ENCODE data around the gene KRT85. TPM values are rescaled to one million over a fixed set of nuclear protein-coding genes. Genes with fewer than 3 reads are reported as not detected.

The KRT85 gene
- total RNA-seq, 2 experiments from 2014 or later = not detected

DNA sequence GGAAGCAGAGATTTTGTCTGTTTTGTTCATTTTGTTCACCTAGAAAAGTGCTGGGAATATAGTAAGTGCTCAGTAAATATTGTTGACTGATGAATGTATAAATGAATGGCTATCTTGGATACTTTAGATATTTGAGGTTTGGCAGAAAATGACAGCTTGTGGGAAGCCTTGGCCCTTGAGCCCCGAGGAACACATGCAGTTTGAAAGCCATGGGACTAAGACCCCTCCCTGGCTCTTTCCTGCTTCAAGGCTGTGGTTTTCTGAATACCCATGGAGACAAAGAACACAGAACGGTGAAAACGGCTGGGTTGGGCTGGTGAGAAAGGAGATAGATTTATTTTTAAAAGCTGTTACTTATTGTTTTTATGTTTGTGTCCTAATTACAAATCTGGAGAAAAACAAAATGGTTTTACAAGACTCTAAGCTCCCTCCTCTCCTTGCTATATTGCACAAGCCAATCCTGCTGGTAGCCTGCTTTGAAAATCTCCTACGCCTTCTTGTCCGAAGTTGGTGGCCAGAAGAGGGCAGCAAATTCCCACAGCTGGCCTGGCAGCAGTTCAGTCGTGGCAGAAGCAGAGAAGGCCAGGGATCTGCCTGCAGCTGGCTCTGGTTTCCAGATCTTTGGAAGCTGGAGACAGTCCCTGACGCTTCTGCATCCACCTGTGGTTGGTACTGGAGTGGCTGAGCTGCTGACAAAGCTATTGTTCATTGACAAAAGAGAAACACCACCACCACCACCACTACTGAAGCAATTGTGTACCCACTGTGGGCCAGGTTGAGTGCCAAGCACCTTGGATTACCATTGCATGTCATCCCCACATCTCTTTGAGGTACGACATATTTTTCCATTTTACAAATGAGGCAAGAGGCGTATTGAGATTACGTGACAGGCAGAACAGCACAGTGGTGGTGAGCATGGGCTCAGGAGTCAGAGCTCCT, 5.2 kb upstream of the KRT85 start:
- no peak overlapping the region for H3K27ac Mint-ChIP-seq
- H3K27me3 Mint-ChIP-seq (ENCODE audit: low read depth) = no peaks in the 10 kb centered on the region
- no peaks in the 10 kb centered on the region for H3K36me3 Mint-ChIP-seq (ENCODE audit: low read depth)
- no peak overlapping the region for H3K4me3 Mint-ChIP-seq
- intact Hi-C loops (cut with micrococcal nuclease) = loop anchor here (2.0 to 10.0 kb wide), 6 partner anchors 132 to 602 kb away; no protein-coding TSS in a partner anchor
- H3K9me3 Mint-ChIP-seq = no peaks in the 10 kb centered on the region
- no peaks in the 10 kb centered on the region for H3K4me1 Mint-ChIP-seq (ENCODE audit: low read depth)
- peak; percentile 77 for DNase-seq
- CTCF ChIA-PET = interaction anchor here (0.6 to 4.0 kb wide), 24 partner anchors 8 to 608 kb away, joined by 3 to 29 read pairs (median 4); partner anchors contain the start of gene KRT84

DNA sequence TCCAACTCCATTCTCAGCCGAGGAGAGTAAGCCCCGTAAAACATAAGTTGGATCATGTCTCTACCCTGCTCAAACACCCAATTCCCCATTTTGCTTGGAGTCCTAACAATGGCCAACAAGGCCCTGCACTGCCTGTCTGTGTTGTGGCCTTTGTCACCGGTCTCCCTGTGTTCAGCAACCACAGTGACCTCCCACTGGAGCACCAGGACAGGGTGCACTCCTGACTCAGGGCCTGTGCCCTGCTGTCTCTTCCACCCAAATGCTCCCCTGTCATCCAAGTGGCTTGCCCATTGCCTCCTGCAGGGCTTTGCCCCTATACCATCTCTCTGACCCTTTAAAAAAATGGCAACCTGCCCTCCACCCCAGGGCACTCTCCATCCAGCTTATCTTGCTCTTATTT, 4.4 kb upstream of the KRT85 start:
- CTCF ChIA-PET = interaction anchor here (1.0 to 4.0 kb wide), 7 partner anchors 8 to 508 kb away, joined by 3 to 29 read pairs (median 4); no protein-coding TSS in a partner anchor
- DNase-seq = no peak
- H3K36me3 Mint-ChIP-seq (ENCODE audit: low read depth) = no peaks in the 10 kb centered on the region
- H3K9me3 Mint-ChIP-seq = no peaks in the 10 kb centered on the region
- no peaks in the 10 kb centered on the region for H3K4me1 Mint-ChIP-seq (ENCODE audit: low read depth)
- H3K27ac Mint-ChIP-seq = no peak overlapping the region
- H3K27me3 Mint-ChIP-seq (ENCODE audit: low read depth) = no peaks in the 10 kb centered on the region
- intact Hi-C loops (cut with micrococcal nuclease) = loop anchor here (2.0 to 10.0 kb wide), 6 partner anchors 133 to 603 kb away; no protein-coding TSS in a partner anchor
- no peak overlapping the region for H3K4me3 Mint-ChIP-seq

DNA sequence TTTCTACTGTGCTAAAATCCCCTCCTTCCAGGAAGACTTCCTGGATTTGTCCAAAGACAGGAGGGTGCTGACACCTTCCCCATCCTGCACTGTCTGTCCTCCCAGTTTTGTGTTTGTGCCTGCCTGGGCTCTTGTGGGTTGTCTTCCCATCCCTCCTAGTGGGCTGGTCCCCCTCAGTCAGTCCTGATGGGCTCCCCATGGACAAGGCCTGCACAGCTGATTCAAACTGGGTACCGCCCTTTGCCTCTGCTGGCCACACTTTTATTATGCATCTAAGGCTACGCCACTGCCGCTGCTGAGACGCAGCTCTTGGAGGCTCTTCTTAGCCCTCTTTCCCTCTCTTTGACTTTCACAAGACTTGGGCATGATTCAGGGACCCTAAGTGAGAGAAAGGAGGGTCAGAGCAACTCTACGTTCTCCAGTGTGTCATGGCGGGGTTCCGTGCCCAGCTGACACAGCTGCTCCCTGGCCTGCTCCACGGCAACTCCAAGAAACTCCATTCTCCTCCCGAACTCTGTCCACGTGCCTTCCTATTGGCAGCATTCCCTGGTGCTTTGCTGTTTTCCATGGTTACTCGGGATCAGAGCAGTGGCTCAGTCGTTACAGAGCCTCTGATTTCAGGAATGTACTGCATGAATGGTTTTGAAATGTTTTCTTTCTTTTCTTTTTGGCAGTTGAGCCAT, 3.8 kb upstream of the KRT85 start:
- no peak for DNase-seq
- H3K4me1 Mint-ChIP-seq (ENCODE audit: low read depth) = no peaks in the 10 kb centered on the region
- CTCF ChIA-PET = interaction anchor here (0.6 to 1.7 kb wide), 3 partner anchors 7 to 510 kb away, joined by 3 to 6 read pairs (median 4); no protein-coding TSS in a partner anchor
- no peaks in the 10 kb centered on the region for H3K36me3 Mint-ChIP-seq (ENCODE audit: low read depth)
- no peak overlapping the region for H3K27ac Mint-ChIP-seq
- intact Hi-C loops (cut with micrococcal nuclease) = loop anchor here (5.0 to 10.0 kb wide), 4 partner anchors 134 to 604 kb away; no protein-coding TSS in a partner anchor
- H3K27me3 Mint-ChIP-seq (ENCODE audit: low read depth) = no peaks in the 10 kb centered on the region
- H3K4me3 Mint-ChIP-seq = no peak overlapping the region
- H3K9me3 Mint-ChIP-seq = no peaks in the 10 kb centered on the region

DNA sequence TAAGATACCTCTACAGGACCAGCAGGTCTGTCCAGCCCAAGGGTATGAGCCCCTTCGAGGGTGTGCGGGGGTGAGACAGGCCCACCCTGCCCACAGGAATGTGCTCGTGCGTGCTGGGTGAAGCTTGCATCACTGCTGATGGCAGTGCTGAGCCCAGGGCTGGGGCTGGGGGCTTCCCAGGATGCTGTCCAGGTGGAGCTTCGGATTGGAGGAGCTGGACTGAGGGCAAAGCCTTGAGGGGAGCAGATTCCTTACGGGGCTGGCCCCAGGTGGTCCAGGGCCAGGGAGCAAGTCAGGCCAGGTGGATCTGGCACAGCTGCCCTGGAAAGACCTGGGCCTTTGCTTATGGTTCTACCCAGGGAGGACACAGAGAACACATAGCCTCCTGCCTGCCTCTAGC, 2.5 kb upstream of the KRT85 start:
- DNase-seq = no peak
- Mint-ChIP-seq H3K4me3 (no peak overlapping the region), H3K27ac (no peak overlapping the region), H3K9me3 (no peaks in the 10 kb centered on the region), H3K27me3 (ENCODE audit: low read depth) (no peaks in the 10 kb centered on the region), H3K36me3 (ENCODE audit: low read depth) (no peaks in the 10 kb centered on the region), H3K4me1 (ENCODE audit: low read depth) (no peaks in the 10 kb centered on the region)
- intact Hi-C loops (cut with micrococcal nuclease) = loop anchor here (5.0 to 10.0 kb wide), 4 partner anchors 135 to 605 kb away; no protein-coding TSS in a partner anchor
- CTCF ChIA-PET = interaction anchor here (0.9 to 1.0 kb wide), 2 partner anchors 12 to 515 kb away, joined by 4 to 5 read pairs; no protein-coding TSS in a partner anchor

DNA sequence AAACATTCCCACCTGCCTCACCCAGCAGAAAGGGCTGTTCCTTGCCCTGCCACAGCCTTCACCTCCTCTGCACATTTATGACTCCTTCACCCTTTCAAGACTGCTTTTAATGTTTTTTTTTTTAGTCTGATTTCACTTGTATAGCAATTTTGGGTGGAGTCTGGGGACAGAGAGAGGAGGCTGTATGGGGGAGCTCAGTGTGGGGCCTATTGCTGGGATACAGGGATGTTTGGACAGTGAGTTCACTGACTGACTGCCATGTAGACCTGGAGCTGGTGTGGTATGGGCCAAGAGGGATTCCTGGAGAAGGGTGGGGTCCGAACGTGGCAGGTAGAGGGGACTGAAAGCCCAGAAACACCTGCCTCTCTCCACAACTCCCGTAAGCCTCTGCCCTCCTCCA, 1.9 kb upstream of the KRT85 start:
- CTCF ChIA-PET = interaction anchor here (0.5 to 0.9 kb wide), 2 partner anchors 100 to 503 kb away, joined by 3 read pairs; no protein-coding TSS in a partner anchor
- H3K36me3 Mint-ChIP-seq (ENCODE audit: low read depth) = no peaks in the 10 kb centered on the region
- H3K4me1 Mint-ChIP-seq (ENCODE audit: low read depth) = no peaks in the 10 kb centered on the region
- no peak overlapping the region for H3K4me3 Mint-ChIP-seq
- H3K27me3 Mint-ChIP-seq (ENCODE audit: low read depth) = no peaks in the 10 kb centered on the region
- intact Hi-C loops (cut with micrococcal nuclease) = no loop called here
- H3K9me3 Mint-ChIP-seq = no peaks in the 10 kb centered on the region
- no peak overlapping the region for H3K27ac Mint-ChIP-seq
- DNase-seq = no peak

DNA sequence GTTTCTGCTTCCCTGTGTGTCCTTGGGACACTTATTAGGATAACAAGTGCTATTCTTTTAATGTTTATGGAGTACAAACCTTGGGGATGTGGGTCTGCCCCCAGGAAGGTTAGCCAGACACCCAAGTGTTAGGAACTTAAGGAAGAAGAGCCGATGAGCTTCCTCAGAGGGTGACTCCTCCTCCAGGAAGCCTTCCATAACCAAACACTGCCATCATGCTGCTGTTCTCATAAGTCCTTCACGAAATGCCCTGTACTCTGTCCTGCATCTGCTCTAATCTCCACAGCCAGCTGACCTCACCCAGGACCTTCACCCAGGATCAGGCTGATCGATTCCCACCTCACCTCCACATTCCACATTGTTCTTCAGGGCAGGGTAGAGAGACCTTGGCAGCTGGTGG, 1.2 kb upstream of the KRT85 start:
- CTCF ChIA-PET = interaction anchor here (0.6 to 0.9 kb wide), 3 partner anchors 101 to 528 kb away, joined by 3 read pairs; no protein-coding TSS in a partner anchor

DNA sequence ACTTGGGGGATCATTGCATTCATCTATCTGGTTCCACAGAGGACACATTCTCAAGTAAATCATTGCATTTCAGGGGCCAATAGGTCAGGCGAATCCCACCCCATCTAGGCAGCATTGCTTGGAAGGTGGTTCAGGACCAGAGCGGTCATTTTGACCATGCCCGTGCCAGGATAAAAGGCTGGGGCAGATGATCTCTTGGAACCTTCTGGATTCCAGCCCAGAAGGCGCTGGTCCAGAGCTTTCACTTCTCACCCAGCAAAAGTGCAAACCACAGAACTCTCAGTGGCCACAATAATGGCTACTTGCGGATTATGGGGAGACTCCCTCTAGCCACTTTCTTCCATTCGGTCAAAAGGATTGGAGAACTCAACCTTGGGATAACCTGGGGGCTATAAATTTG, 595 bp upstream of the KRT85 start:
- Mint-ChIP-seq H3K4me3 (no peak overlapping the region), H3K4me1 (ENCODE audit: low read depth) (no peaks in the 10 kb centered on the region), H3K9me3 (no peaks in the 10 kb centered on the region), H3K36me3 (ENCODE audit: low read depth) (no peaks in the 10 kb centered on the region), H3K27ac (no peak overlapping the region), H3K27me3 (ENCODE audit: low read depth) (no peaks in the 10 kb centered on the region)
- CTCF ChIA-PET = interaction anchor here (0.6 to 1.2 kb wide), 2 partner anchors 213 to 529 kb away, joined by 3 to 4 read pairs; no protein-coding TSS in a partner anchor
- intact Hi-C loops (cut with micrococcal nuclease) = no loop called here
- DNase-seq = no peak

More for the DNA sequence above, 1.2 kb upstream of the KRT85 start:
- H3K9me3 Mint-ChIP-seq = no peaks in the 10 kb centered on the region
- no peak overlapping the region for H3K4me3 Mint-ChIP-seq
- H3K27ac Mint-ChIP-seq = no peak overlapping the region
- DNase-seq = no peak
- H3K27me3 Mint-ChIP-seq (ENCODE audit: low read depth) = no peaks in the 10 kb centered on the region
- intact Hi-C loops (cut with micrococcal nuclease) = no loop called here
- H3K36me3 Mint-ChIP-seq (ENCODE audit: low read depth) = no peaks in the 10 kb centered on the region
- no peaks in the 10 kb centered on the region for H3K4me1 Mint-ChIP-seq (ENCODE audit: low read depth)

DNA sequence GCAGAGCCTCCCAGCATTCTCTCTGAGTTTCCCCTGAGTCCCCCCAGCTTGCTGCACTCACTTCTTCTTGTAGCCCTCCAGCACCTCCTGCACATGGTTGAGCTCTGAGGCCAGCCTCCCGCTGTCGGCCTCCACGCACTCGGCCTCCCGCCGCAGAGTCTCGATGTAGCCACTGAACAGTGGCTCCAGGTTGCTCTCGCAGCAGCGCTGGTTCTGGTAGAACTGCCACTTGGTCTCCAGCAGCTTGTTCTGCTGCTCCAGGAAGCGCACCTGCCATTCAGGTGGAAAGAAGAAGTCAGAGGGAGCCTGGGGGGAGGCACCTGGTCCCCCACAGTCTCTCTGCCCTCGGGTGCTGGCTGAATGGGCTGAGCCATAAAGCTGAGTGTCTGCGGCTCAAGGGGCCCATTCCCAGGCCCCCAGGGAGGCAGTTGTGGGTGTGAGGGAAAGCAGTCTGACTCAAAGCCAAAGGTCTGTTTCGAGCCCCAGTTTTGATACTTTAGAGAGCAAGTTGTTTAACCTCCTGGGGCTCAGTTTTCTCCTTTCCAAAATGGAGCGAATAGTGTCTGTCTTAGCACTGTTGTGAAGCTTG, 2.3 kb downstream of the KRT85 start:
- CTCF ChIA-PET = interaction anchor here (0.7 to 1.7 kb wide), 4 partner anchors 7 to 615 kb away, joined by 3 to 6 read pairs (median 3); no protein-coding TSS in a partner anchor

DNA sequence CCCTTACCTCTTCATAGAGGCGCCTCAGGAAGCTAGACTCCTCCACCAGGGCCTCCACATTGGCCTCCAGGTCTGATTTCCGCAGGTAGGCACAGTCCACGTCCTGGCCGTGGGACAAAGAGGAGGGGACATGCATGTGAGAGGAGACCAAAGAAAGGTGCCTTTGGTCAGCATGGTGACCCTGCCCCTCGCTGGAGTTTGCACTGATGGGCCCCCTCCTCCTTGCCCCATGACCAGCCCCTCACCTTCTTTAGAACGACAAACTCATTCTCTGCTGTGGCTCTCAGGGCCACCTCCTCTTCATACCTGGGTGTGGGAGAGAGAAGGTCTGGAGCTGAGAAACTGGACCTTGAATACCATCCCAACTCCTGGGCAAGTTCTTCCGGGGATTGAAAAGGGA, 3.2 kb downstream of the KRT85 start:
- no peaks in the 10 kb centered on the region for H3K9me3 Mint-ChIP-seq

More for the DNA sequence above, 2.3 kb downstream of the KRT85 start:
- Mint-ChIP-seq H3K36me3 (ENCODE audit: low read depth) (no peaks in the 10 kb centered on the region), H3K4me1 (ENCODE audit: low read depth) (no peaks in the 10 kb centered on the region), H3K9me3 (no peaks in the 10 kb centered on the region), H3K27me3 (ENCODE audit: low read depth) (no peaks in the 10 kb centered on the region), H3K4me3 (no peak overlapping the region), H3K27ac (no peak overlapping the region)
- intact Hi-C loops (cut with micrococcal nuclease) = no loop called here
- DNase-seq = no peak

DNA sequence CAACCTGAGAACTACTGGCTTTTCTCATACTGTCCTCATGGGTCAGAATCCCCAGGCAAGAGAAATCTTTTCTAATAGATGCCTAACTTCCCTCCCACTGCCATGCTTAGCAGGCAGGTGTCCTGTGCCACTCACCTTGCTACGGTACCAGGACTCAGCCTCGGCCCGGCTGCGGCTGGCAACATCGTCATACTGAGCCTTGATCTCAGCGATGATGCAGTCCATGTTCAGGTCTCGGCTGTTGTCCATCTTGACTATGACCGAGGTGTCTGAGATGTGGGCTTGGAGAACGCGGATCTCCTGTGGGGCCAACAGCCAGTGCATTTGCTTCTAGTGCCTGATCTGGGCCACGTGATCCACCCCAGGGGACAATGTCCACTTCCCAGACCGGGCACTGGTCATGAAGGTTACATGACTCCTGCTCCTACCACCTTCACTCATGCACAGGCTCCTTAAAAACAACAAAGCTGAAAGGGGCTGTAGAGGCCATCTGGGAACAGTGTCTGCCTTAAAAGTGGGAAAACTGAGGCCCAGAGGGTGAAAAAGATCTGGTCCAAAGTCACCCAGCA, 4.1 kb downstream of the KRT85 start:
- no peak for DNase-seq
- Mint-ChIP-seq H3K36me3 (ENCODE audit: low read depth) (no peaks in the 10 kb centered on the region), H3K4me1 (ENCODE audit: low read depth) (peaks cover 16% of the 10 kb centered on the region), H3K9me3 (no peaks in the 10 kb centered on the region), H3K4me3 (no peak overlapping the region), H3K27me3 (ENCODE audit: low read depth) (no peaks in the 10 kb centered on the region), H3K27ac (no peak overlapping the region)
- intact Hi-C loops (cut with micrococcal nuclease) = no loop called here
- CTCF ChIA-PET = interaction anchor here (1.2 to 1.7 kb wide), 3 partner anchors 9 to 35 kb away, joined by 3 to 6 read pairs (median 4); no protein-coding TSS in a partner anchor

More for the DNA sequence above, 3.2 kb downstream of the KRT85 start:
- Mint-ChIP-seq H3K36me3 (ENCODE audit: low read depth) (no peaks in the 10 kb centered on the region), H3K4me3 (no peak overlapping the region), H3K27ac (no peak overlapping the region), H3K27me3 (ENCODE audit: low read depth) (no peaks in the 10 kb centered on the region), H3K4me1 (ENCODE audit: low read depth) (peaks cover 8% of the 10 kb centered on the region)
- CTCF ChIA-PET = interaction anchor here (0.7 to 1.7 kb wide), 5 partner anchors 8 to 616 kb away, joined by 3 to 6 read pairs (median 3); no protein-coding TSS in a partner anchor
- DNase-seq = no peak
- intact Hi-C loops (cut with micrococcal nuclease) = no loop called here

DNA sequence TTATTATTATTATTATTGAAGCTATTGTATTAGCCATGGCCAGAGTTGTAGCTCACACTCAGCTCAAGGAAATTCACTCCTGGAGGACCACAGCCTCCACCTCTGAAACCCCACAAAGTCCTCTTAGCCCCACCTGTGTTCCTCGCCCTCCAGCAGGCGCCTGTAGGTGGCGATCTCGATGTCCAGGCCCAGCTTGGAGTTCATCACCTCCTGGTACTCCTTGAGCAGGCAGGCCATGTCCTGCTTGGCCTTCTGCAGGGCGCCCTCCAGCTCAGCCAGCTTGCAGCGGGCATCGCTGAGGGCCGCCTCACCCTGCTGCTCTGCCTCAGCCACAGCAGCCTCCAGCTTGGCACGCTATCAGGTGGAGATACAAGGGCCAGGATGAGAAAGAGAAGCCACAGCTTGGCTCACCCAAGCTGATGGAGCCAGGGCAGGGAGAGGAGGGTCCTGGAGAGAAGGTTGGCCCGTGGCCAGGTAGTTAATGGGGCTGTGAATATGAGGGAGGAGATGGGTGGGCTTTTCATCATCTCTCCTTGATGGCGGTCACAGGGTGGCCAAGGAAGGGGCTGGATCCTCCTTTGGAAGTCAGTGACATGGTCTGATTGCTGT, 5.1 kb downstream of the KRT85 start:
- intact Hi-C loops (cut with micrococcal nuclease) = no loop called here
- peak; percentile 14 for DNase-seq
- no peaks in the 10 kb centered on the region for H3K9me3 Mint-ChIP-seq
- H3K36me3 Mint-ChIP-seq (ENCODE audit: low read depth) = no peaks in the 10 kb centered on the region
- H3K27me3 Mint-ChIP-seq (ENCODE audit: low read depth) = no peaks in the 10 kb centered on the region
- CTCF ChIA-PET = interaction anchor here (0.6 to 1.7 kb wide), 4 partner anchors 11 to 517 kb away, joined by 3 to 11 read pairs (median 4); no protein-coding TSS in a partner anchor
- no peak overlapping the region for H3K27ac Mint-ChIP-seq
- peaks cover 20% of the 10 kb centered on the region for H3K4me1 Mint-ChIP-seq (ENCODE audit: low read depth)
- H3K4me3 Mint-ChIP-seq = no peak overlapping the region
